Superior temporal gyrus (tissue), 1 donor: ENCODE measurements around the gene LTV1.
A peak's percentile ranks its signal among the peaks of the same experiment; 100 is the strongest.
"Not testable (repeated sequence)": the region's sequence is repeated elsewhere in the genome, so short reads cannot be mapped to it uniquely, and the experiment has no call there.

Source experiments
- DNase-seq: peaks from one replicate; pipeline ENCODE4 v3.0.0-alpha.2; 2016; ENCODE audit errors: extremely low spot score

The LTV1 gene, protein sequence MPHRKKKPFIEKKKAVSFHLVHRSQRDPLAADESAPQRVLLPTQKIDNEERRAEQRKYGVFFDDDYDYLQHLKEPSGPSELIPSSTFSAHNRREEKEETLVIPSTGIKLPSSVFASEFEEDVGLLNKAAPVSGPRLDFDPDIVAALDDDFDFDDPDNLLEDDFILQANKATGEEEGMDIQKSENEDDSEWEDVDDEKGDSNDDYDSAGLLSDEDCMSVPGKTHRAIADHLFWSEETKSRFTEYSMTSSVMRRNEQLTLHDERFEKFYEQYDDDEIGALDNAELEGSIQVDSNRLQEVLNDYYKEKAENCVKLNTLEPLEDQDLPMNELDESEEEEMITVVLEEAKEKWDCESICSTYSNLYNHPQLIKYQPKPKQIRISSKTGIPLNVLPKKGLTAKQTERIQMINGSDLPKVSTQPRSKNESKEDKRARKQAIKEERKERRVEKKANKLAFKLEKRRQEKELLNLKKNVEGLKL

DNA sequence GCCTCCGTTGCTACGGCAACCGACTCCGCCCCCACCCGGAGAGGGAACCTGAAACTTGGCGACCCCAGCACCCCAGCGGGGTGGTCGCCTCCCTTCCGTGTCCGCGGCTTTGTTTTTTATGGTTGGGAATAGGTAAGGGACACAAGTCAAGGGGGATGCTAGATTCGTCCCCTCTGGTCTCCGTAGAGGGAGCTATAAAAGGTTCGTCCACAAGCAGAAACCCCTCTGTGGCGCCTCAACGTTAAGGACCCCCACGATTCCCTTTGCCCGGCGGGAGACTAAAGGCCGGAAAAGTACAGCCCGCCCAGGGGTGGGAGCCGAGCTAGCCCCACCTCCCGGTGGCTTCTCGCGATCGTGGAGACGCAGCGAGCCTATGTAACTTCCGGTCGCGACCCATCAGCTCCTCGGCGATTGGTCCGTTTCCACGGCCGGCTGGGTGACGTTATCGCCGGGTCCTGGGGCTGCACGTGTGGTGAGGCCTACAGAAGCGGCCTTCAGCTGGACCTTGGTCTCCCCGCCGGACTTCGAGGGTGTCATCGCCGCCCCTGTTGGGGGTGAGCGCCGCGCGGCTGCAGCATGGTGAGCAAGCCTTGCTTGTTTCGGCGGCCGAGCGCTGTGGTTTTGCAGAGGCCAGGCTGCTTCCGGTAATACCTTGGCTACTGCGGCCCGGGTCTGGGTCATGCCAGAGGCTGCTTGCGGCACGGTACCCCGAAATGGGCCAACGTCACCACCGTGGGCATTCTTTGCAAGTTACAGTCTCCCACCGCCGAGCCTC, at the start of gene LTV1:
Gene LTV1 (plus strand): TSS at position 437 of the 775 bp plus-strand sequence. CDS start 140 bp downstream, at position 577.
- peak; percentile 98 for DNase-seq

DNA sequence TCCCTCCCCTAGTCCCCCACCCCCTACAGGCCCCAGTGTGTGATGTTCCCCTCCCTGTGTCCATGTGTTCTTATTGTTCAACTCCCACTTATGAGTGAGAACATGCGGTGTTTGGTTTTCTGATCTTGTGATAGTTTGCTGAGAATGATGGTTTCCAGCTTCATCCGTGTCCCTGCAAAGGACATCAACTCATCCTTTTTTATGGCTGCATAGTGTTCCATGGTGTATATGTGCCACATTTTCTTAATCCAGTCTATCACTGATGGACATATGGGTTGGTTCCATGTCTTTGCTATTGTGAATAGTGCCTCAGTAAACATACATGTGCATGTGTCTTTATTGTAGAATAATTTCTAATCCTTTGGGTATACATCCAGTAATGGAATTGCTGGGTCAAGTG, 46.6 kb upstream of the LTV1 start:
- DNase-seq = not testable (repeated sequence)

DNA sequence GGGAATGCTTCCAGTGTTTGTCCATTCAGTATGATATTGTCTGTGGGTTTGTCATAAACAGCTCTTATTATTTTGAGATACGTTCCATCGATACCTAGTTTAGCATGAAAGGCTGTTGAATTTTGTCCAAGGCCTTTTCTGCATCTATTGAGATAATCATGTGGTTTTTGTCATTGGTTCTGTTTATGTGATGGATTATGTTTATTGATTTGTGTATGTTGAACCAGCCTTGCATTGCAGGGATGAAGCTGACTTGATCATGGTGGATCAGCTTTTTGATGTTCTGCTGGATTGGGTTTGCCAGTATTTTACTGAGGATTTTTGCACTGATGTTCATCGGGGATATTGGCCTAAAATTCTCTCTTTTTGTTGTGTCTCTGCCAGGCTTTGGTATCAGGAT, 44.7 kb upstream of the LTV1 start:
- DNase-seq = not testable (repeated sequence)

DNA sequence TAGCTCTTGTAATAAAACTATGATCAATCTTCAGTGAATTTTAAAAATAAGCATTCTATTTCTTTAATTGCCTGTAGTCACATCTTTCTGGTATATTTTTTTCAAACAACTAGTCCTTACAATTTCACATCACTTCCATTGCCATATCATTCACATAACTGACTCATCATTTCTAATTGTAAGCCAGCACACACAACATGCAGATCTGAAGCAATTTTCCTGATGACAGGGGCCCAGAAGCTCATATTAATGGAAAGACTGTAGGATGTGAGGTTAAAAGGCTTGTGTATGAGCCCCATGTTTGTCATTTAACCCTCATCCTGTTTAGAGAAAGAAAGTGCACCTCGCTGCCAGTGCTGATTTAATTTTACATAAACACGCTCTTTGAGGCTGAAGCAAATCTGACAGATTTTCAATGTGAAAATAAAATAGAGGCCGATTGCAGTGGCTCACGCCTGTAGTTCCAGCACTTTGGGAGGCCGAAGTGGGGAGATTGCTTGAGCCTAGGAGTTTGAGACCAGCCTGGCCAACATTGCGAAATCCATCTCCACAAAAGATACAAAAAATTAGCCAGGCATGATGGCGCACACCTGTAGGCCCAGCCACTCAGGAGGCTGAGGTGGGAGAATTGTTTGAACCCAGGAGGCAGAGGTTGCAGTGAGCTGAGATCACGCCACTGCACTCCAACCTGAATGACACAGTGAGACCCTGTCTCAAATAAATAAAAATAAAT, 40.1 kb upstream of the LTV1 start:
- DNase-seq = no peak

DNA sequence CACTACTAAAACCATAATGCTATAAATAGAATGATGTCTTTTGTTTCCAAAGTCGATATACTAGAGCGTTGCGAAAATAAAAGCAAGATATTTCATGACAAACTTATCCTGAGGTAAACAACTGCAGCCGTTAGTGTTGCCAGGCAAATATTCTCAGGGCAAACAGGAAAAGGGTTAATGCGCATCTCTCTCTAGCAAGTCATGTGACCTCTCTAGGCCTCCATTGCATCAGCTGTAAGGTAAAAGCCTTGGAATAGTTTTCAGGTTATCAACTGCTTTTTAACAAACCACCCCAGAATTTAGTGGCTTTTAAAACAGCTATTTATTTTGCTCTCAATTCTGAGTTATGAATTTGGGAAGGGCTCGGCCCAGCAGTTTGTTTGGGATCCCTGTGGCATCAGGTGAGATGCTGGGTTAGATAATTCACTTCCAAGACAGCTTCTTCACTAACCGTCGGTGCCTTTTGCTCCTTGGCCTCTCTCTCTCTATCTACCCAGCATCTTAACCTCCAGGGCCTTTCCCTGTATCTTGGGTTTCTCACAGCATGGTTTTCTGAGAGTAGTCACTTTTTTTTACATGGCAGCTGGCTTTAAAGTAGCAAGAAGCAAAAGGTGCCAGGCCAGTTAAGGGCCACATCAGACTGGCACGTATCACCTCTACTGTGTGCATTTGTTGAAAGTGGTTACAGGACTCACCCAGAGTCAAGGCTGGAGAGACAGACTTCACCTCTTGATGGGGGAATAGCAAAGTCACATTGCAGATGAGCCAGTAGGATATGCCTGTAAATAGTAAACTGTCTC, 39.2 kb upstream of the LTV1 start:
- DNase-seq = no peak

DNA sequence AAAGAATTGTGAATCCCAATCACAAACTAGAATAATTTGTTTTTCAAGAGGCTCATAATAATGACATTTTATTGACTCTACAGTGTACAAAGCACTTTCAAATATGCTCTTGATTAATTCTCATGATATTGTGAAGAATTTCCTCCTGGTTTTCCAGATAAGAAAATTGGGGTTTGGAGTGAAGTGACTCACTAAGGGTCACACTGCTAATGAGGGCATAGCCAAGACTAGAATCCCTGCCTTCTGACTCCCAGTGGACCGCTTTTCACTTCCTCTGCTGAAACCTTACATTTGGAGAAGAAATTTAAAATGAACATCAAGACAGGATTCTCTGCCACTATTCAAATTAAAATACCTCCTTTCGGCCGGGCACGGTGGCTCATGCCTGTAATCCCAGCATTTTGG, 38.3 kb upstream of the LTV1 start:
- DNase-seq = no peak

DNA sequence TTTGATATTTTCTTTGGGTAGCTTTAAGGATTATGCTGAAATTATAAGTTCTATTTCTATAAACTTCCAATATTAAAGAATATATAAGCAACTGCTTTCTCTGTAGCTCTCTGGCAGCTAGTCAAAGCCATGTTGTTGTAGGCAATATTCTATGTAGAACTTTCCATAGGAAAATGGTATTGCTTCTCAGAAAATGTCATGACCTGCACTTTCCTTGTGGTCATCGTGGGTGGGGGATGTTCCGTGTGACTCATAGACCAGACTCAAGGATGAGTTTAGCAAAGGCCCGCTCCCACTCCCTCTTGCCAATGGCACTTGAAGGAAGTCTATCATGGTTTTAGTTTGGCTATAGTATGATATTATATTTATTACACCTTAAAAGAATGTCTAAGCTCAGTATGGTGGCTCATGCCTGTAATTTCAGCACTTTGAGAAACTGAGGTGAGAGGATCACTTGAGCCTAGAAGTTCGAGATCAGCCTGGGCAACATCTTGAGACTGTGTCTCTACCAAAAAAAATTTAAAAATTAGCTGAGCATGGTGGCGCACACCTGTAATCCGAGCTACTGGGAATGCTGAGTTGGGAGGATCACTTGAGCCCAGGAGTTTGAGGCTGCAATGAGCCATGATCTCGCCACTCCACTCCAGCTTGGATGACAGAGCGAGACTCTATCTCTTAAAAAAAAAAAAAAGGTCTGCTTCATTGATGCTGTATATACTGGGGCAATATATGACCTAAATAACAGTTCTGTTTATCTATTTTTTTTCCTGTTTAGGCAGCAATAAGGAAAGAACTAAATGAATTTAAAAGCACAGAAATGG, 36.6 kb upstream of the LTV1 start:
- DNase-seq = no peak

DNA sequence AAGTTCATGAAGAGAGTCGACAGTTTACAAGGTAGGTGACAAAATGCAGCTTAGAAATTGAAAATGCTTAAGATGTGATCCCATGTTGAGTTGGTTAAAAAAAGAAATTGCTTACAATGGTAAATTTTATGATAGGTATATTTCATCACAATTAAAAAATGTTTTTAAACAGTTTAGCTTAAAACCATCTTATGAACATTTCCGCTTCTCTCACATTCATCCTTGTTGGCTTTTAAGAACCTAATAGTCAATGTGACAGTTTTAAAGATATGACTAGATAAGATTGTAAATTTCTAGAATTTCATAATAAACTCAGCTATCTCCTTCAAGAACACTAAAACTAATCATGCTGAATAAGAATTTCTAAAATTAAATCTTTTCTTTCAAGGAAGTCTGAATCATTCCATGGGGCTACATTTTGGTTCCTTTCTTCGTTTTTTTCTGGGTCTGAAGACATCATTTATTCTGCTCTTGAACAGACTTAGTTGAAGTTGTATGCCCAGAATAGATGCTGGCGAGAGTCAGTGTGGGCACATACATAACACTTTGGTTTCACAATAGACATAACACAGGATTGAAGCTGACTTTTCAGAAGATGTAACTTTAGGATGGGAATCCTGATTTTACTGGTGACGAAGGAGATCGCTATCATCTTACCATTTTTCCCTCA, 35.9 kb upstream of the LTV1 start:
- peak; percentile 34 for DNase-seq

DNA sequence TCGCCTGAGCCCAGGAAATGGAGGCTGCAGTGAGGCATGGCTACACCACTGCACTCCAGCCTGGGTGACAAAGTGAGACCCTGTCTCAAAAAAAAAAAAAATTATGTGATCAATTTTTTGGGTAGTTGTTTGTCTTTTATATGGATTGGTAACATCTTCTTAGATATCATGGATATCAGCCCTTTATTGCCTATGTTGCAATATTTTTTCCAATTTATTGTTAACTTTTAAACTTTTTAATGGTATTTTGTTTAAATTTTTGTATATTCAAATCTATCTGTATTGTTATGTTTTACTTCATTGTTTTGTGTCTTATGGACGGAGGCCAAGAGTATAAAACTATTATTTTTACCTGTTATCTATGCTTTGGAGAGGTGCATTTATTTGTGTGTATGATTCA, 32.4 kb upstream of the LTV1 start:
- no peak for DNase-seq

DNA sequence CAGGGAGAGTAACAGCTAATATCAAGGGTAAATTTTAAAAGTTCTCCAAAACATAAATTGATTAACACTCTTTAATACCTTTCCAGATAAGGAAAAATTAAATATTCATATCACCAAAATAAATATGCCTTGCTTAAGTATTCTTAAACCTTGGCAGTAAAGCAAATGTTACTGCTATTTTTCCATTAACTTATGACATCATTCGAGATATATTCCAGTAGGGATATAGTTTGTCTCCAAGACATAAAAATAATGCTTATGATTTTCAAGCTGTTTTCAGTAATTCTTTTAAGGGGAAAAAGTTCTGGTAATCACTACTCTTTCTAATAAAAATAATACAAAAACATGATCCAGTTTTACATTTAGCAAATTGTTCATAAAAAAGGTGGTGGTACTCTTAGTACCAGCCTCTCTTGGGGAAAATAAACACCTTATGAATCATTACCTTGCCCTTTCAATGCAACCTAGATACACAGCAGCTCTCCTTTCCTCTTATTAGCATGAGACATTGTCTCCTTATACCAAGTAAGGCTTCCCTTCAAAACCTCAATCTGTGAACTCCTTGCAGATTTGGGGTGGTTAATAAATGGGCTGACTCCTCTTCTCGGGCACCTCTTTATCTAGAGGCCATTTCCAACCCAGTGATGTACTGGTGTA, 31.5 kb upstream of the LTV1 start:
- no peak for DNase-seq

DNA sequence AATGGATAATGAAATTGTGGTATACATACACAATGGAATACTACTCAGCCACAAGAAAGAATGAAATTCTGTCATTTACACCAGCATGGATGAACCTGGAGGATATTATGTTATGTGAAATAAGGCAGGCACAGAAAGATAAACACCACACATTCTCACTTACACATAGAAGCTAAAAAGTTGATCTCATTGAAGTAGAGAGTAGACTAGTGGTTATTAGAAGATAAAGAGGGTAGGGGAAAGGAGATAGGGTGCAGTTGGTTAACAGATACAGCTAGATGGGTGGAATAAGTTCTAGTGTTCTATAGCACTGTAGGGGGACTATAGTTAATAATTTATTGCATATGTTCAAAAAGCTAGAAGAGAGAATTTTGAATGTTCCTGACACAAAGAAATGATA, 25.5 kb upstream of the LTV1 start:
- DNase-seq = no peak

DNA sequence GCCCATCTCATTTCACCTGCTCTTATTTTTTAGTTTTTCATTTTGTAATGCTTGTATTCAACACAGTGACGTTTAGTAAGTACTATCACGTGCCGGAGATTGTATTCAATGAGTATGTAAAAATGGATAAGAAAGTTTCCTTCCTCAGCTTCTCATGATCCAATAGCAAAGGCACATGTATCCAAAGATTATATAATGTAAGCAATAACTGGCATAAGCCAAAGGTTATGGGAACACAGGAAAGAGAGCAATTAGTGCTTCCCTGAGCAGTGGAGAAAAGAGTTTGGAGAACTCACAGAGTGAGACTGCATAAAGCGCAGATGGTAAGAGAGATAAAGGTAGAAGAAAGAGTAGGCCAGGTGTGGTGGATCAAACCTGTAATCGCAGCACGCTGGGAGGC, 21.8 kb upstream of the LTV1 start:
- no peak for DNase-seq

DNA sequence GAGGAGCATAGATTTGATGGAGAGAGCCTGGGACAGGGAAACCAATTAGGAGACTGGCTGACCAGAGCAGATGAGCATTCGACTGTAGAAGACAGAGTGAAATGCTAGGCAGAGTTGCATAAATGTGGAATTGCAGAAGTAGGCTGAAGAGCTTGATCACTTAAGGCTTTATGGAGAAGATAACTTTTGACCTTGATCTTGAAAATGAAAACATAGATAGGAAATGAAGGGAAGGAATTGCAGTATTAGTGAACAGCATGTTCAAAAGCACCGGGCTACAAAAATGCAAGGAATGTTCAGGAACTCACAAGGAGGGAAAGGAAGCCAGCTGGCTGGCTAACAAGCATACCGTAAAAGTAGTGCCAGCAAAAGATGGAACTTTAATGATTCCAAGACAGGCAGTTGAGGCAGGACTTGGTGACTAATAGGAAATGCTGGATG, 20.5 kb upstream of the LTV1 start:
- no peak for DNase-seq

DNA sequence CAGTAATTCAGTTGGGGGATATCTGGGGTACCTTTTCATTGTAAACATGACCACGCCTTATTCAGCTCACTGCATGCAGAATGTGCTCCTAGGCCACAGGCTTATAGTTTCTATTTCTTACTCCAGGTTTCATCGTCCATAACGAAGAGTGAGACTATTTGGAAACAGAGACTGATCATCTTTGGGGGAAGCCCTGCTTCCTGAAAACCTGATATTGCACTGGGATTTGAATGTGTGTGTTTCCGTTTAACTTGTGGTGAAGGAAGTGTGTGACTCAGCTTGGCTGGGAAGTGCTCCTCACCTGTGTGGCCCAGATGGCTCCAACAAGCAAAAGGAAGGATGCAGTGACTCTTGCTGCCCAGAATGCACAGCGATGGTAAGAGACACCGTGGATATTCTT, 19.6 kb upstream of the LTV1 start:
- no peak for DNase-seq

DNA sequence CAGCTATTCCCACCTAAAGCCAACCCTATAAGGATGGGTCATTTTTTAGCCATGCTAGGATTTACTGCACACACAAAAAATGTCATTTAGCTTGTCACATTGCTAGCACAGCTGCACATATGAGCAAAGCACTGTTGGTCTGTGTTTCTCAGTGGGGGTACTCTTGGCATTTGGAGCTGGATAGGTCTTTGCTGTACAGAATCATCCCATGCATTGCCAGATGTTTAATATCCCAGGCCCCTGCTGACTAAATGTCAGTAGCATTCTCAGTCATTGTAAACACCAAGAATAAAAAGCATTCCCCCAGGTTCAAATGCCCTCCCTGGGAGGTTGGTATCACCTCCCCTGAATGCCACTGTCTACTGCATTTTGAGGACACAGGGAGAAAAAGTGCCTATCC, 14.6 kb upstream of the LTV1 start:
- DNase-seq = no peak

DNA sequence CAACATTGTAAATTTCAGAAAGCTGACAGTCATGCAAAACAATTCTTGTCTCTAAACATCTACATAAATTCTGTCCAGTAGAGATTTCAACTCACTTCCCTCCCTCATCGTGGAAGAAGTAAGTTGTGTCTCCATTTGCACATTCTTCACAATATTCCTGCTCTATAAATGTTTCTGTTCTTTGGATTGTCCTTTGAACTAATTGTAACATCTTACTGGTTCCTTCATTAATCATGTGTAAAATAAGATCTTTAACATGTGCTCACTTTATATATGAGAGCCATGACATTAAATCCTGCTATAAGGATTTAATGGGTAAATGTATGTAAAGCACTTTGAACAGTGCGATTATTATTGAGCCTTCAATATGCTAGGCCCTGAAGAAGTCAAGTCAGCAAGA, 7.0 kb upstream of the LTV1 start:
- no peak for DNase-seq

DNA sequence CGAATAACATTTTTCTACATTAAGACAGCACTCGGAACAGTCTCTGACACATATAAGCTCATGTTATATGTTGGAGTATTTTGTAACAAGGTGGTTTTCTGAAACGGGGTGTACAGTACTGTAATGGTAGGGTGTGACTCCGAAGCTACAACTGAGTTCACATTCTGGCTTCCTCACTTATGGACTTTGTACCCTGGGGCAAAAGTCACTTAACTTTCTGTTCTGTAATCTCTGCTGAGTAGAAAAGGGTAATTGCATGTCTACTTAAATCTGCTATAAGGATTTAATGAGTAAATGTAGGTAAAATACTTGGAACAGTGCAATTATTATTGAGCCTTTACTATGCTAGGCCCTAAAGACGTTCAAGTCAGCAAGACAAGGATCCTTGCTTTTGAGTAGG, 4.7 kb upstream of the LTV1 start:
- no peak for DNase-seq

DNA sequence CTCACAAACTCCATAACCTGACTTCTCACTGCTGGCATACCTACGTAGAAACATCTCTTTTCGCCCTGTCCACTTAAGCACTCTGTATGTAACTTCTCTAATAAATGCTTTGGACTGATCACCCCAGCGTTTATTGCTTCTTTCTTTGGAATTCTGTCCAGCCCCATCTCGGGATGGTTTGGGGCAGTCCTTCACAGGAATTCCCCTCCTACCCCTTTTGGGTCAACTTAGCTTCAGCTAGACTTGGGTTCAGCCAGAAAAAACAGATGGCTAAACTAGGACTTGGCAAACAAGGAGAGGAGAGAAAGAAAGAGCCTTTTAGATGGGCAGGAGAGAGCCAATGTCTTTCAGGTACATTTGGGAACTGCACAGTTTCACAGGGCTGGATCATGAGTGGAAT, 3.9 kb upstream of the LTV1 start:
- DNase-seq = peak; percentile 21

DNA sequence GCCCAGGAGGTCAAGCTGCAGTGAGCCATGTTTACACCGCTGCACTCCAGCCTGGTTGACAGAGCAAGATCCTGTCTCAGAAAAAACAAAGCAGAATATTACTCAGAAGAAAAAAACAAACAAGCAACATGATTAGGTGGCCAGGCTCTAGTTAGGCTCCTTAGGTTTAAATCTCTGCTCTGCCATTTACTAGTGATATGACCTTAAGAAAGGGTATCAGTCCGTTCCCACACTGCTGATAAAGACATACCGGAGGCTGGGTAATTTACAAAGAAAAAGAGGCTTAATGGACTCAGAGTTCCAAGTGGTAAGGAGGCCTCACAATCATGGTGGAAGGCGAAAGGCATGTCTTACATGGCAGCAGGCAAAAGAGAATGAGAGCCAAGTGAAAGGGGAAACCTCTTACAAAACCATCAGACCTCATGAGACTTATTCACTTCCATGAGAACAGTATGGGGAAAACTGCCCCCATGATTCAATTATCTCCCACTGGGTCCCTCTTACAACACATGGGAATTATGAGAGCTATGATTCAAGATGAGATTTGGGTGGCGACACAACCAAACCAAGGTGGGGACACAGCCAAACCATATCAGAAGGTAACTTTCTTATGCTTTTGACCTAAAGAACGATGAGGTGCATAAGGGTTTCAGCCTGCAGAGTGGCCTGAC, 2.4 kb upstream of the LTV1 start:
- DNase-seq = no peak
